ENCODE data around the gene EXOC3L4. TPM values are rescaled to one million over a fixed set of nuclear protein-coding genes. Genes with fewer than 3 reads are reported as not detected.
A peak's percentile ranks its signal among the peaks of the same experiment; 100 is the strongest.

The EXOC3L4 gene
- total and polyA plus RNA-seq, 9 of the 15 experiments (the other 6 are each of a cell fraction or from before 2014, with no cell fraction given) = 0.10 to 6.7 (median 0.98) TPM; not detected in 1

- 0 out of 4 replicates have a peak, but pooled peaks of 1 of the 2 experiments have one; percentile 29 for TF ChIP-seq SRF (CRISPR knock-in tag; IDR thresholded peaks at IDR 0.05)
- peak; percentile 54 for TF ChIP-seq SMC3 (conservative IDR thresholded peaks at IDR 0.05; ENCODE audit: insufficient read depth, low read depth, low read length)
- TF ChIP-seq DEAF1 (CRISPR knock-in tag; IDR thresholded peaks at IDR 0.05) = 0 out of 2 replicates have a peak, but pooled peaks have one; percentile 41
These were observed 46.7 kb downstream of the EXOC3L4 start (continued) for GRCh38 chr14:103141117-103141796.

GRCh38 chr14:103142026-103142425 is 47.5 kb downstream of the EXOC3L4 start:
- Histone ChIP-seq H3K36me3 (ENCODE audit: control insufficient read depth, insufficient read depth, low read length) (no peaks in the 10 kb centered on the region), H3K9me3 (replicated peaks; ENCODE audit: control insufficient read depth, insufficient read depth, low read depth, low read length) (no peaks in the 10 kb centered on the region), H3K9me1 (ENCODE audit: control insufficient read depth, insufficient read depth, low read length) (no peaks in the 10 kb centered on the region), H2AFZ (ENCODE audit: low read depth, low read length) (no peak overlapping the region), H3K4me3 (no peak overlapping the region), H3K27ac (ENCODE audit: extremely low read depth, low read depth, low read length) (no peak overlapping the region), H3K4me1 (replicated peaks in 1 of 2; ENCODE audit: control insufficient read depth in 2 of 2, insufficient read depth in 2 of 2, low read length in 2 of 2) (peaks cover 11 to 25% of the 10 kb centered on the region in 2 experiments; a peak in 4 of 5 replicates), H3K9ac (ENCODE audit: insufficient read depth in 1 of 2, low read depth in 2 of 2, low read length in 2 of 2) (no peak overlapping the region; a peak in 1 of 4 replicates), H3K4me2 (ENCODE audit: insufficient read depth, low read length) (no peak overlapping the region), H3K27me3 (ENCODE audit: control insufficient read depth in 2 of 2, insufficient read depth in 2 of 2, low read length in 2 of 2) (no peaks in the 10 kb centered on the region), H3K79me2 (ENCODE audit: control insufficient read depth, insufficient read depth, low read length) (no peaks in the 10 kb centered on the region), H4K20me1 (replicated peaks; ENCODE audit: control insufficient read depth, insufficient read depth, low read length) (no peaks in the 10 kb centered on the region)
- FAIRE-seq (no peak), ATAC-seq (peak; percentile 67), DNase-seq (ENCODE audit: extremely low read depth in 1 of 4, low spot score in 3 of 4) (peak in 2 of 4 experiments; percentile 32 to 41)
- in situ Hi-C loops (cut with MboI) = no loop called here
- BruUV-seq (replicated peaks) = no TSS peak
- WGBS (ENCODE audit: insufficient coverage, low coverage, missing lambda C conversion rate) = 17% methylated on average over 4 of the region's 4 CpGs
- POLR2A ChIA-PET = interaction anchor here (0.6 to 1.0 kb wide), 3 partner anchors 8 to 152 kb away, joined by 3 read pairs; no protein-coding TSS in a partner anchor
- CTCF ChIA-PET (ENCODE audit: low intra/inter-chr PET ratio) = interaction anchor here (1.0 to 2.3 kb wide), 4 partner anchors 19 to 151 kb away, joined by 3 to 11 read pairs (median 6); partner anchors contain the start of gene TNFAIP2
- intact Hi-C loops (cut with micrococcal nuclease) = loop anchor here (1.0 kb wide), 1 partner anchor 150 kb away; no protein-coding TSS in a partner anchor
- TF ChIP-seq ARID3B (CRISPR knock-in tag; IDR thresholded peaks at IDR 0.05; ENCODE audit: borderline replicate concordance) = no peak
- no peak for TF ChIP-seq MBD2 (IDR thresholded peaks at IDR 0.05; ENCODE audit: borderline replicate concordance, low read depth)
- TF ChIP-seq CBX3 (IDR thresholded peaks at IDR 0.05; ENCODE audit: borderline replicate concordance in 1 of 2, low read length in 2 of 2) = no peak
- no peak for TF ChIP-seq STAT6 (CRISPR knock-in tag; IDR thresholded peaks at IDR 0.05)
- TF ChIP-seq RAD21 (CRISPR knock-in tag; conservative IDR thresholded peaks at IDR 0.05 in 1 of 2, IDR thresholded peaks at IDR 0.05 in 1 of 2) = peak; percentile 47 to 73; a peak in 3 of 4 replicates
- peak; percentile 20; the same call in 1 of the 2 replicates for TF ChIP-seq DEAF1 (CRISPR knock-in tag; IDR thresholded peaks at IDR 0.05)
- TF ChIP-seq KAT2B (IDR thresholded peaks at IDR 0.05; ENCODE audit: low read depth, low read length) = no peak
- TF ChIP-seq ZNF146 (CRISPR knock-in tag; IDR thresholded peaks at IDR 0.05; ENCODE audit: unreplicated experiment) = no peak
